Renal cortex interstitium (tissue), 11 donors: ENCODE results near the gene BNC2. TPM values are rescaled to one million over a fixed set of nuclear protein-coding genes. Genes with fewer than 3 reads are reported as not detected.

ENCODE experiments used
- DNase-seq, 11 donors: peaks; one replicate each; pipeline ENCODE4 v3.0.0-alpha.2; 2013; ENCODE audit warnings: low read depth in 9 of 11, low spot score in 4 of 11; ENCODE audit errors: extremely low read depth in 1 of 11
- polyA plus RNA-seq, 3 donors: library from polyadenylated mRNA; unstranded; fragments of 120-200 nt; gene quantifications; one replicate each; pipeline ENCODE4 v1.2.1, GENCODE V29; 2013; ENCODE audit not compliant: insufficient read length in 3 of 3

BNC2 gene
- polyA plus RNA-seq, 3 donors, result 8.9 to 10.2 (median 9.8) TPM

DNA sequence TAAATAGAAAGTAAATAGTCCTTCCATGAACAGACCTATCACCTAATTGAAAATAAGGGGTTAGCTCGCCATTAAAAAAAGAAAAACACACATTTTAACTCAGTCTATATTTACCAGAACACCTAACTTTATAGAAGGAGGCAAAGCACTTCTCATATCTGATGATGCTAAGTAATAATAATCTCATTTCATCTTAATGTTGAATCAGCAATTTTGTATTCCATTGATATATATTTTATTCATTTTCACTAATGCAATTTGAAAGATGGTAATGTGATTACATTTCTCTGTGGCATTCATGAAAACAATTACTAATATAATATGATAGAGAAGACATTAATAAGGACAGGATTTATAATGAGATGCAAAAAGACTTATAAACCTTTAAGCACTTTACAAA lies 276.7 kb downstream of the BNC2 start:
- DNase-seq, result no peak

- DNase-seq, result no peak
Measured at GRCh38 chr9:16591092-16591491, 279.4 kb downstream of the BNC2 start.

DNA sequence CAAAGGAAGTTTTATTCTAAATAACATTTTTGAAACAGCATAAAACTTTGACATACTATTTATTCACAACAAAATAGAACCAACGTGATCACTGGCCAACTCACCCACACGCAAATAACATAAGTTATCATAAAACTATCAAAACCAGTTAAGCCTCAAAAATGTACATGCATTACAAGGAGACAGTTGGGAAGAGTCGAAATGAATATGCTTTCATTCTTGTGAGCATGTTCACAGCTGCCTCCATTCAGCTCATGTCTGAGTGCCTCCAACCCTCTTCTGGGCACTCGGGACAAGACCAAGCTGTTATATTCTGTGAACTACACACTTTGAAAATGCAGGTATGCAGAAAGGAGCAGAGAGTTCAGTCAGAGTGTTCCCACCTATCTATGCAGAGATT lies 284.9 kb downstream of the BNC2 start:
- no peak for DNase-seq

- DNase-seq, result no peak
Measured at GRCh38 chr9:16579872-16580432, 290.5 kb downstream of the BNC2 start.

GRCh38 chr9:16575986-16576245 lies 294.6 kb downstream of the BNC2 start:
- no peak for DNase-seq

- no peak for DNase-seq
Measured at GRCh38 chr9:16575142-16575985, 295.1 kb downstream of the BNC2 start.

GRCh38 chr9:16572005-16572734 lies 298.3 kb downstream of the BNC2 start:
- no peak for DNase-seq

GRCh38 chr9:16571127-16571802 lies 299.2 kb downstream of the BNC2 start:
- no peak for DNase-seq

DNA sequence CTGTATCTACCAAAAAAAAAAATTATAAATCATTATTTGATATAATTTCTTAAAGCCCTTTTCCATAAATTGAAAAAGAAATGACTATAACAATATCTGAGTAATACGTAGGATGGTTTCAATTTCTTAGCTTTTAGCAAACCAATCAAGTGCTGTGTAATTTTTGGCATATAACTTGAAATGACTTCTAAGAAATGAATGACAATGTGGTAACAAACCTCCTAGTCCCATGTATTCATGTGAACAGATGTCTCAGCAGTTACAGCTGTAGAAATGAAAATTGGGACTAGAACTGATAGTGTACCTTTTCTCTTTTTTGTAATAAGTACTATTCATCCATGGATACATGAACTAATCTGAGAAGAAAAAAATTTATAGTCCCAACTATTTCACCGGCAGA lies 307.0 kb downstream of the BNC2 start:
- no peak for DNase-seq

DNA sequence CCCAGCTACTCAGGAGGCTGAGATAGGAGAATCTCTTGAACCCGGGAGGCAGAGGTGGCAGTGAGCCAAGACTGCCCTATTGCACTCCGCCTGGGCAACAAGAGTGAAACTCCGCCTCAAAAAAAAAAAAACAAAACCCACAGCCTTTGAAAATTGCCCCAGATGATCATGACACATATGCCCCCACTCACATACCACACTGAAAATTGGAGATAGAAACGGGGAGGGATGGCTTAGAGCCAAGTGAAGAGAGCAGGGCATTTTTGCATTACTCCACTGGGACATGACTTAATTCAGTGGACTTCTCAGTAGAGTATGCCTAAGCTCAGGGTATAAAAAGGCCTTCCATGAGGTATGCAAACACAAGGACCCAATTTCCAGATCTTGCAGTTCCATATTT lies 309.3 kb downstream of the BNC2 start:
- no peak for DNase-seq

DNA sequence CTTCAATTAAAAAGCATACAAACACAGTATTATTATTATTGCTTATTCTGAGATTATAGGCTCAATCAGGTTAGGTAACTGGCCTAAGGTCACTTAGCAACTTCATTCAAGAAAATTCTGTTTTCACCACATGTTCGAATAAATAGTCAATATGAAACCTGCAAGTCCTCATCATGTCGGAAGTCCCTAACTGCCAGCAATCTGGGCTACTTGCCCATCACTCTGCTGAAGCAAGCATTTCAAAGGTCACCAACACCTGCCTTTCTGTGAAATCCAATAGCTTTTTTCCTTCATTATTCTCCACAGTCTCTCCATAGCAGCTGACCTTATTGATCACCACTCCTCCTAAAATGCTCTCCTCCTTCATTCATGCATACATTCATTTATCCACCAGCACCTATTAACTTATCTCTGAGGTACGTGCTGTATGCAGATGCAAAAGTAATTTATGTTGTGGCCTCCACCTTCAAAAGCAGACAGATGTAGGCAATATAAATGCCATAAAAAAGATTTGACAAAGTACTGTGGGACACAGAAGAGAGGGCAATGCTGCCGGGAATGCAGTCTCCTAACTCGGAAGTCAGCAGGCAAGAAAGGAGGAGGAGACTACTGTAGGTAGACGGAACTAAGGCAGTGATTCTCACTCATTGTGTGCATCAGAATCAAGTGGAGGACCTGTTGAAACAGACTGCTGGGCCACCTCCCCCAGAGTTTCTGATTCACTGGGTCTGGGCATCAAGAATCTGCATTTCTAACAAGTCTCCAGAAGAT lies 310.9 kb downstream of the BNC2 start:
- DNase-seq, result no peak

GRCh38 chr9:16555802-16556201 lies 314.7 kb downstream of the BNC2 start:
- no peak for DNase-seq

- DNase-seq, result peak in 1 of 11 donors; percentile 17
Measured at GRCh38 chr9:16553869-16554540, 316.5 kb downstream of the BNC2 start.

- DNase-seq, result no peak
Measured at GRCh38 chr9:16552252-16552651, 318.2 kb downstream of the BNC2 start.

GRCh38 chr9:16551692-16552091 lies 318.8 kb downstream of the BNC2 start:
- no peak for DNase-seq

- DNase-seq, result no peak
Measured at GRCh38 chr9:16545639-16546038, 324.8 kb downstream of the BNC2 start.

GRCh38 chr9:16544842-16545241 lies 325.6 kb downstream of the BNC2 start:
- no peak for DNase-seq

DNA sequence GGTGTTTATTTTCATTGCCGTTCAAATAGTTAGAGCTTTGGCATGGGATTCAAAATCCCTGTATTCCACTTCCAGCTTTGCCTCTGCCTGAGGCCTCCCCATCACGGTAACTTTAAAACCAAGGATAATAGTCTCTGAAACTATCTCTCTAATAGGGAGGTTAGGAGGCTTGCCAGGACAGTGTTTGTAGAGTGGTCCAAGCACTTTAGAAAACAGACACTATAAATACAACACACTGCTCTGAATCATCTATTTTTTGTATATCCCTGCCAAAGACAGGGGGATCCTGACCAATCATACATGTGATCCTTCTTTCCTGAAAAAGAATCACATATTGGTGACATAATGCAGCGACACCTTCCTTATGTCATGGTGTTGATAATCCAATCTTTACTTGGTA lies 326.8 kb downstream of the BNC2 start:
- no peak for DNase-seq

DNA sequence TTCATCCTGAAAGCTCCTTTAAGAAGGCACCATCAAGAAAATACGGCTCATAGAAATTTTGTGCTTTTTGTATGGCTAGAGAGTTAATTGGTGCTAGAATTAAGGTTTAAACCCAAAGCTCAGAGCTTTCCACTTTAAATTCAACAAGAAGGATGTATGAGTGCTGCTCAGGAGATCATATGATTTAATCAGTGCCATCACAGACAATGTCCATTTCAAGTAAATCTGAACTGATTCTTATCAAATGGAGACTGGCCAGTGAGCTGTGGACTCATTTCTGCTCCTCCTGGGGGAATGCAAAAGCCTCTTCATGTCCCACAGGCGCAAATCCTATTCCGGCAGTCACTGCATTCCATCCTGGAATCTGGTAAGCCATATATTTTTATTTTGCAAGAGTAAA lies 327.2 kb downstream of the BNC2 start:
- DNase-seq, result no peak
